Stimulated activated CD8-positive, alpha-beta memory T cell treated with anti-CD3 and anti-CD28 coated beads, Interleukin-7, amount 100 ng/mL, for 24 hours (primary cell): Measurements from ENCODE around the gene TCP11L2.
"Not testable (repeated sequence)": the region's sequence is repeated elsewhere in the genome, so short reads cannot be mapped to it uniquely, and the experiment has no call there.

Experiments
- DNase-seq: peaks from one replicate; pipeline ENCODE4 v3.0.0-alpha.2; 2020; ENCODE audit warnings: low read depth

The TCP11L2 gene

GRCh38 chr12:106284358-106285105, 18.0 kb upstream of the TCP11L2 start:
- no peak for DNase-seq

- DNase-seq = no peak
Measured at GRCh38 chr12:106285982-106286381, 16.6 kb upstream of the TCP11L2 start.

DNA sequence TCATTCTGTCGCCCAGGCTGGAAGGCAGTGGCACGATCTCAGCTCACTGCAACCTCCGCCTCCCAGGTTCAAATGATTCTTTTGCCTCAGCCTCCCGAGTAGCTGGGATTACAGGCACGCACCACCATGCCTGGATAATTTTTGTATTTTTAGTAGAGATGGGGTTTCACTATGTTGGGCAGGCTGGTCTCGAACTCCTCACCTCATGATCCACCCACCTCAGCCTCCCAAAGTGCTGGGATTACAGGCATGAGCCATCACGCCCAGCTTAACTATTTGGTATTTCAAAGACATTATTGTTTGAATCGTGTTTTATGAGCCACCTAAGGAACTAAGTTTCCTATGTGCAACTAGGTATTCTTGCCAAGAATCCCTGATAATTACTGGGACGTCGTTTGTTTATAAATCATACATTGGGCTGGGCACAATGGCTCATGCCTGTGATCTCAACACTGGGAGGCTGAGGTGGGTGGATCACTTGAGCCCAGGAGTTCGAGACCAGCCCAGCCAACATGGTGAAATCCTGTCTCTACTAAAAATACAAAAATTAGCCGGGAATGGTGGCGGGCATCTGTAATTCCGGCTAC, 15.9 kb upstream of the TCP11L2 start:
- DNase-seq = not testable (repeated sequence)

DNA sequence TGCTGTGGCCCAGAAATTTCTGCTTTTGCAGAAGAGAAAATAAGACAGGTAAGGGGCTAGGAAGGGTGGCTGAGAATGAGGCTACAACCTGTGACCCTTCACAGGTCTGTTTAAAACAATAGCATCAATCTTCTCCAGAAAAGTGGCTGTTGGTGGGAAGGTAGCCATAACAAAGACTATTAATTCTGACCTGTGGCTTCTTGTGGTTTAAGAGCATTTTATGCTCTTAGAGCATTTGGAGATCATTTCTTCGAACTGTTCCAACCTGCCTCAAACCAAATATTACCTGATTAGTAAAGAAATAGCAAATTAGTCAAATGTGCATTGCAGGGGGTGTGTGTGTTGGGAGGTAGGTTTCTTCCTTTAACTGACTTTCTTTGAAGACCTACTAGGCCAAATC, 15.2 kb upstream of the TCP11L2 start:
- DNase-seq = no peak

DNA sequence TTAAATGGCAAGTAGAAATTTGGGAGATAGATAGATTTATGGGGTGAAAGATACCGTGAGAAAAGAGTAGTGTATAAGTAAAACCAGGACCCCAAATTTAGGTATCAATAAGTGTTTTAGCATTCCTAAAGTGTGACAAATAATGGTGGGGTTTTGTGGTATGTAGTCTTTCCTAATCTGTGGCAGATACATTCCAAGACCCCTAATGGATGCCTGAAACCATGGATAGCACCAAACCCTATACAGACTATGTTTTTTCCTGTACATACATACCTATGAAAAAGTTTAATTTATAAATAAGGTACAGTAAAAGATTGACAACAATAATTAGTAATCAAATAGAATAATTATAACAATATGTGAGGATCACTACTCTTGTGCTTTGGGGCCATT, 14.4 kb upstream of the TCP11L2 start:
- DNase-seq = no peak

GRCh38 chr12:106288494-106289195, 13.9 kb upstream of the TCP11L2 start:
- no peak for DNase-seq

DNA sequence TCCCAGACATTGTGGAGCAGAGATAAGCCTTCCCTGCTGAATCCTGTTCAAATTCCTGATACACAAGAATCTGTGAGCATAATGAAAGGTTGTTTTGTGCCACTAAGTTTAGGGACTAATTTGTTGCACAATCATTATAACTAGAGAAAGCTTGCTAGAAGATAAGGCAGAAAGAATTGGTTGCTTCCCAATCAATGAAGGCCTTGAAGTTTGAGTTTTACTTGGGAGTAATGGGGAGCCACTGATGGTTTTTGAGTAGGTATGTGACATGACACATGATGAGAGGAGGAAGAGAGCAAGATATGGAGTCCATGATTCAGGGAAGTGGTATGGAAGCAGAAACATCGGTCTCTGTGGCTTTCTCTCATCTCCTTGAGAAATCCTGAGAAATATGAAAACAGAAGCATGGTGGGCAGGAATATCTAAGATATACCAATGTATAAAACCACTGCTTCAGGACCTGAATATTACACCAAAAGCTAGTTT, 13.3 kb upstream of the TCP11L2 start:
- DNase-seq = no peak

GRCh38 chr12:106290666-106291065, 11.9 kb upstream of the TCP11L2 start:
- no peak for DNase-seq

DNA sequence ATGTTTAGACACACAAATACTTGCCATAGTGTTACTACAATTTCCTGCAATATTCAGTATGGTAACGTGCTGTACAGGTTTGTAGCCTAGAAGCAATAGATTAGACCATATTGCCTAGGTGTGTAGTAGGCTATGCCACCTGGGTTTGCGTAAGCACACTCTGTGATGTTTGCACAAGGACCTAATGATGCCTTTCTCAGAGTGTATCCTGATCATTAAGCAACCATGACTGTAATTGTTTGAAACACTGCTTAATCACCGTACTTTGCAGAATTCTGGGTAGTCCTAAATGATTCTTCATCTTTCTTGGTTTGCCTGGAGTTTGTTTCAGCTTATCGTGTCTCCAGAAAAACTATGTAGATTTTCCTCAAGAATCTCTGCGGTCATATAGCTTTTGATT, 11.2 kb upstream of the TCP11L2 start:
- DNase-seq = no peak

- no peak for DNase-seq
Measured at GRCh38 chr12:106292339-106292738, 10.2 kb upstream of the TCP11L2 start.

- DNase-seq = no peak
Measured at GRCh38 chr12:106296179-106296877, 6.2 kb upstream of the TCP11L2 start.

DNA sequence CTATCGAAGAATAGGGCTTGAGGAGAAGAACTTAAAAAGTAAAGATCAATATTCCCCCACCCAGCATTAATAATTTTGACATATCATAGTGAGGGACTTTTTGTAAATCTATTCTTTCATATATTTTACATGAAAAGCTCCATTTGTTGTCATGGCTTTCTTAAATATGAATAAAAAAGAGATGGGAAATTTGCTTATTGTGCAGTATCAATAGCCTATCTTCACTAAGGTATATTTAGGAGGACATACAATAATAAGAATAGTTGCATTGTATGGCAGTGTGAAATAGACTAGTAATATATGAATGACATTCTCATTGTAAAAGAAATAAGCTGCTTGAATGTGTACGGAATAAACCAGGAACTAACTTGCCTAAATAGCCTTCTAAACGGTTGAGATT, 5.5 kb upstream of the TCP11L2 start:
- DNase-seq = no peak

DNA sequence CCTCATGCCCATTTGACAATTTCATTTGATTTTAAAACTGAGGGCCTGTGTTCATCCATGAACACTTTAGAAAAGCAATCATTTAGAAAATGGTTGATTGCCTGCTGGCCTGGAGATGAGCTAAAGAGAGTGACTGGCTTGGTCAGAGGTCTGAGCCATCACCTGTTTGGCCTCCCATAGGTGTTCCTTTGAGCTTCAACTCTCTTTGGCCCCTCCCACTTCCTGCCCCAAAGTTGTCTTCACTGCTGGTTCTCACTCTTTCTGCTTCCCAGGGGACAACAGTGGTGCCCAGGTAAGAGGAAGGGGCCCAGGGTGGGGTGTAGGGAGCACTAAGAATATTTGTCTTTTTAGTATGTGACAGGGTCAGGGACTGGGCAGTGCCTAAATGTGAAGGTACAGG, 4.9 kb upstream of the TCP11L2 start:
- no peak for DNase-seq

DNA sequence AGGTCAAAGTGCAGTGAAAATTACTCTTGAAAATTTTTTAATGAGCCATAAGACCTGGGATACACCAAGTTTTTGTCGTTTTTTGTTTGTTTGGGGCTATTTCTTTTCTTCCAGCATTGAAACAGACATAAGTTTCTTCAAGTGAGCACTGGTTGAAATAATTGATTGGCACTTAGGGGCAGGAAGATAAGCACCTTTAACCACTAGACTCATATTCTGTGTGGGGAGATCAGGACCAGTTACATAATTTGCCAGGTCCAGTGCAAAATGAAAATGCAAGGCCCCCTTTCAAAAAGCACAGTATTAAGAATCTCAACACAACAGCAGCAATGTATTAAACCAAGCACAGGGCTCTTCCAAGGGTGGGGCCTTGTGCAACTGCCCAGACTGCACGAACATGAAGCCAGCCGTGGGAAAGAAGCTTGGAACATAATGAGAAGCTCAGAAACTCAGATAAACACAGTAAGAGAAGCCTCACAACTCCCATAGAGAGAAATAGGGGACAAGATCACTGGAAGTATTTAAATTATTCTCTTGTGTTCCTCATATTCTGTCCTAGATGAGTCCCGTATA, 3.2 kb upstream of the TCP11L2 start:
- DNase-seq = no peak

- DNase-seq = no peak
Measured at GRCh38 chr12:106300761-106301160, 1.8 kb upstream of the TCP11L2 start.

DNA sequence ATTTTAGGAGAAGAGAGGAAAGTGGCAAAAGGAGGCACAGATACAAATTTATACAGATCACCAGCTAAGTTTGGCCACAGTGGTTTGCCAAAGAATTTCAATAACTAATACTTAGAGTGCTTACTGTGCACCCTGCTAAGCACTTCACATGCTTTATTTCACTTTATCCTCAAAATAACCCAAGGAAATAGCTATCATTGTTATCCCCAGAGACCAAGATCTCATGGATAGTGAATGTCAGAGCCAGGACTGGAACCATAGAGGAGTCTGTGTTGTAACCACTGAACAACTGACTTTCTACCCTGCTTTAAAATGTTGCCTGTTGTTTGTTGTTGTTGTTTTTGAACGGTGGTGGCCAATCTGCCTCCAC, 1.3 kb upstream of the TCP11L2 start:
- DNase-seq = no peak

- DNase-seq = no peak
Measured at GRCh38 chr12:106301611-106302321, 767 bp upstream of the TCP11L2 start.

DNA sequence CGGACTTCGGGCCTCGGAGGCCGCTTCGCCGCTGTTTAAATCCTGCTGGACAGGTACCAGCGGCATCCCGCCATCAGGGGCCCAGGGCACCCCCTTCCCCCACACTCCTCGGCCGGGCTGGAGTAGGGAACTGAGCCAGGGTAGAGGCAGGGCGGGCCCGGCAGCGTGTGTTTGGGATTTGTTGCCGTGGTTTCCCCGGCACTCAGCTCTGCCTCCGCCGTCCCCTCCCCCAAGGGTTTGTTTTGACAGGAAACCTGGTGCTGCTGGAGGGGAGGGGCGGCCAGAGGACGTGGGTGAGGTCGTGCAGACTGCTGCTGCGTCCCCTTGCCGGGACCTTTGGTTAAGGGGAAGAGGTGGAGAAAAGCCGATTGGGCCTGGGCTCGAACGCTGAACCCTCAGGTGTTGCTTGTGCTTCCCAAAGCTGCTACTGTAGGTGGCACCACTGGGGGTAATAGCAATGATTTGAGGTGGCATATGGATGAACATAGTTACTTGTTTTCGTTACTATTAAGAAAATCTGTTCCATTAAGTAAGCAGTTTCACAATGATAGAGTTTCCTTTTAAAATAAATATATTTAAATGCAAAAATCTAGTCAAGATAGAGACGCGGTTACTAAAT, 778 bp downstream of the TCP11L2 start:
- peak; percentile 41 for DNase-seq

DNA sequence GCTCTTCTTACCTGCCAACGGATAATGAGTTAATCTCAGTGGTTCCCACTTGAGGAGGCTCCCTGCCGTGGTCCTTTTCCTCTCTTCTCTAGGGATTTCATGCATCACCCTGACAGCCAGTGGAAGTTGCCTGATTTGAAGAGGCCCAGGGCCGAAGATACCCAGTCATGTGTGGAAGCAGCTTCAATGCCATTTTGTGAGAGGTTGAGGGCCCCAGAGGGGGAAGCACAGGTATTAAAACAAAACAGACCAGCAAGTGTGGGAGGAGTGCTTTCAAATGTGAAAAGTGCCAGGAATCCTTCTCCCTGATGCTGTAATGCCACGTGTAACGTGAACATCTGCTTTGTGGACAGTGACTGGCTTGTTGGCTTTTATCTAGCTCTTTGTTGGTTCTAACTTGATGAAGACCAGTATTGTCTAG, 1.5 kb downstream of the TCP11L2 start:
- DNase-seq = no peak

- no peak for DNase-seq
Measured at GRCh38 chr12:106304797-106305196, 2.3 kb downstream of the TCP11L2 start.

GRCh38 chr12:106305376-106305775, 2.8 kb downstream of the TCP11L2 start:
- no peak for DNase-seq
